GM20000 (cell line): ENCODE results near the gene FAM50B.

Experiments
- DNase-seq: peaks from one replicate; pipeline ENCODE4 v3.0.0; 2012; ENCODE audit warnings: low spot score
- CTCF ChIP-seq: IDR thresholded peaks from 2 replicates; pipeline ENCODE4 v1.5.1; 2012; ENCODE audit warnings: mild to moderate bottlenecking, control low read depth; ENCODE audit errors: extremely low read depth, missing control alignments

Gene FAM50B

GRCh38 chr6:3882431-3882830 is 33.3 kb downstream of the FAM50B start:
- no peak for DNase-seq
- no peak for TF ChIP-seq CTCF

GRCh38 chr6:3882866-3883265 is 33.7 kb downstream of the FAM50B start:
- no peak for TF ChIP-seq CTCF
- DNase-seq = no peak

- no peak for DNase-seq
- TF ChIP-seq CTCF = no peak
These were observed 35.0 kb downstream of the FAM50B start for GRCh38 chr6:3884007-3884745.

- no peak for TF ChIP-seq CTCF
- DNase-seq = no peak
These were observed 36.3 kb downstream of the FAM50B start for GRCh38 chr6:3885262-3886036.

GRCh38 chr6:3887150-3887700 is 38.1 kb downstream of the FAM50B start:
- peak; percentile 20 for TF ChIP-seq CTCF

GRCh38 chr6:3888153-3888957 is 39.2 kb downstream of the FAM50B start:
- DNase-seq = no peak
- TF ChIP-seq CTCF = no peak

More at GRCh38 chr6:3887150-3887700, 38.1 kb downstream of the FAM50B start:
- no peak for DNase-seq
